ENCODE results near the gene ALKBH4.
"Not testable (repeated sequence)": the region's sequence is repeated elsewhere in the genome, so short reads cannot be mapped to it uniquely, and the experiment has no call there.

ALKBH4 gene

DNA sequence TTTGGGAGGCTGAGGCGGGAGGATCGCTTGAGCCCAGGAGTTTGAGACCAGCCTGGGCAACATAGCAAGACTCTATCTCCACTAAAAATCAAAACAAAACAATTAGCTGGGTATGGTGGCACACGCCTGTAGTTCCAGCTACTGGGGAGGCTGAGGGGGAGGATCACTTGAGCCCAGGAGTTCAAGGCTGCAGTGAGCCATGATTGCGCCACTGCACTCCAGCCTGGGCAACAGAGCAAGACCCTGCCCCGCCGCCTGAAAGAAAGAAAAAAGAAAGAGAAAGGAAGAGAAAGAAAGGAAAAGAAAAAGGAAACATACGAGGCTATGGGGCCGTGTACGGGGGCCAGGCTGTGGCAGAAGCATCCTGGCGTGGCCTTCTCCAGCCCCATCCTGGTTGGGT, 9.7 kb downstream of the ALKBH4 start:
- not testable (repeated sequence) for DNase-seq

DNA sequence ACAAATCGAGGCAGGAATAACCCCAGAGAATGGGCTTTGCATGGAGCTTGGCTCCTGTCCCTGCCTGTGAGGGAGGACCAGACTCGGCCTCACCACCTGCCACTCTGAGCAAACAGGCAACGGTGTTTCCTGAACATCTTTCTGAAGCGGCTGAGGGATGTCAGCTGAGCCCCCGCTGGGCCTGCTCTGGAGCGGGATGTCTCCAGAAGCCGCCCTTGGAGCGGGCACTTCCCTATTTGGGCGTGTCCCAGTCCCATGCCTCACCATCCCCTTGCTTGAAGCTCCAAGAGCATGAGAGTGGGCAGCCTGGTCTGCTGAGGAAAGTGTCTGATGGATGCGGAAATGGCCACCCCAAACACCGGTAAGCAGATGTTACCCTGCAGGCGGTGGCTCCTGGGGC, 10.2 kb downstream of the ALKBH4 start:
- DNase-seq, result no peak

DNA sequence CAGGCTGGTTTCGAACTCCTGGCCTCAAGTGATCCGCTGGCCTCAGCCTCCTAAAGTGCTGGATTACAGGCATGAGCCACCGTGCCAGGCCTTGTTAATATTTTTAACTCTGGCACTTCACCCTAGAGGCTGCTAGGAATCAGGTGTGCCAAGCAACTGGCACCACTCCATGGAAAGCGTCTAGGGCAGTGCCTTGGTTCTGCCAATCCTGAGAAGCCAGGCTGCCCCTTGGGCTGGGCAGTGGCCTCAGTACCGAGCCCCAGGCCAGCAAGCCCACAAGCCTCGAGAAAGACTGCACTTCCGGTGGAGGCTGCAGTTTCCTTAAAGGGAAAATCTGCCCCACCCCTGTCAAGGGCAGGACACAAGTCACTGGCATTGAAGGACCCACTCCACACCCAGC, 11.3 kb downstream of the ALKBH4 start:
- no peak for DNase-seq

DNA sequence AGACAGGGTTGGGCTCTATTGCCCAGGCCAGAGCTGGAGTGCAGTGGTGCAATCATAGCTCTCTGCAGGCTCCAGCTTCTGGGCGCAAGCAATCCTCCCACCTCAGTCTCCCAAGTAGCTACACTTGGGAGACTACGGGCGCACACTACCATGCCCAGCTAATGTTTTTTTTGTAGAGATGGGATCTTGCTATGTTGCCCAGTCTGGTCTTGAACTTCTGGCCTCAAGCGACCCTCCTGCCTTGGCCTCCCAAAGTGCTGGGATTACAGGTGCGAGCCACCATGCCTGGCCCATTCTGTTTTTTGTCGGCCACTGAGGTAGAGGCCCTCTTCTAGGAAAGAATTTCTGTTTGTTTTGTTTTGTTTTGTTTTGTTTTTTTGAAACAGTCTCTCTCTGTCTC, 12.2 kb downstream of the ALKBH4 start:
- DNase-seq, result no peak

DNA sequence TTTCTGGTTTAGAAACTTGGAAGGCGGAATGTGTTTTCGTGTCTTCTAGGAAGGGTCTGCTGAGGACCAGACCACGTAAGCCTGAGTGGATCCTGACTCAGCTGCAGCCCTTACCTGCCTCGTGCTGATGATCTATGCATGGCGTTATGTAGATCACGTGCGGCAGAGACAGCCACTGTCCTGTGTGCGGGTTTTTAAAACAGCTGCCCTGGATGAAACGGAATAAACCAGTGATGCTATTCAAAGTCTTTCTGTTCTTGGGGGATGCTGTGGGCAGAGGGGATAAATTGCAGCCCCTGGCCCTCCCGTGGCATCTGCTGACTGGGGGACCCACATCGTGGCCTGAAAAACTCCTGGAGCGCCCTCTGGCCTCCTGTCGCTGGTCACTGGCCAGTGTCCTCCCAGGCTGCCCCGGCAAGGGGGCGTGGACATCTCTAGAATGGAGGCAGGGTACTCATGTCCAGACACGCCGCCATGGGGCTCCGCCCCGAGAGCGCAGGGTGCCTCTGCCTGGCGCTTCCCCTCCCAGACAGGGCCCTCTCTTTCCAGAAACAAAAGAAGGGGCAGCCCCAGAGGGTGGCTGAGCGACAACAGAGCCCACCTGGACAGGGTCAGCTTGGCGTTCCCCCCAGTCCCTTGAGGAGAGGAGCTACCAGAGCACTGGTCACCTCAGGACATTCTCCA, 13.2 kb downstream of the ALKBH4 start:
- DNase-seq, result no peak

DNA sequence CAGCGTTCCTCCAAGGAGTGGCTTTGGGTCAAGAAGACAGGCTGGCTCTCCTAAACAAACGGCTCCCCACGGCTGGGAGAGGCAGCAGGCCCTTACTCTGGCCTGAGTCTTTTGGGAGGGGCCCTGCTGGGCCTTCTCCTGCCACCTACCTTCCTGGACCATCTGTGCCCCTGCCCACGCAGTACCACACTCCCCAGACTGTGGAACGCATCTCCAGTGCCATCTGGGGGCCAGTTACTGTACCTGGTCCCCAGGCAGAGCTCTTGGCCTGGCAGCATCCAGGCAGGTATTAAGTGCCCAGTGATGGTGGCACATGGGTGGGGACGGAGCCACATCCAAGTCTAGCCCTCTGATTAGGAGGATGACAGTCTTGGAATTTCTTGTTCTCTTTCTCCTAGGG, 14.4 kb downstream of the ALKBH4 start:
- no peak for DNase-seq

DNA sequence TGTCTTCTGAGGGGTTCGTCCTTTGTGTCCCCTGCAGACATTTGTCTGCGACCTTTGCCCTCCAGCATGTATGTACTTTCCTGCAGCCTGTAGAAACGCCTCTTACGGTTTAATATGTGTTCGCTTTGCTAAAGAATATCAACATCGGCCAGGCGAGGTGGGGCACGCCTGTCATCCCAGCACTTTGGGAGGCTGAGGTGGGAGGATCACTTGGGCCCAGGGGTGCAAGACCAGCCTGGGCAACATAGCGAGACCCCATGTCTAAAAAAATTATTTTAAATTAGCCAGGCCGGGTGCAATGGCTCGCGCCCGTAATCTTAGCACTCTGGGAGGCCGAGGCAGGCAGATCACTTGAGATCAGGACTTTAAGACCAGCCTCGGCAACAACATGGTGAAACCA, 15.5 kb downstream of the ALKBH4 start:
- no peak for DNase-seq

DNA sequence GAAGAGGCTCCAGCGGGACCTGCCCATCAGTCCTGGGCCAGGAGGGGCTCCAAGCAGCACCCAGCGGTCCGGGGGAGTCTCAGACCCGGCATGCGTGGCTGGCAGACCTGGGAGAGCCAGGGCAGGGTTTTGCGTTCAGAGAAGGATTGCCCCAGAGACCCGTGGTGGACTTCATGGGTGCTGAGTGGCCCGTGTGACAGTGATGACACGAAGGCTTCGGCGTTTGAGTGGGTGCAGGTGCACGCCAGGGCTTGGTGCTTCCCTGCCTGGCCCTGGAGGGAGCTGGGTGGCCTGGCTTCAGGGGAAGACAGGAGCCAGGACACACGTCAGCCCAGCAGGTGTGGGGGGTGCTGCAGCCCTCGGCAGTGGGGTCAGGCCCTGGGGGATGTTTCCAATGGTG, 17.4 kb downstream of the ALKBH4 start:
- no peak for DNase-seq

DNA sequence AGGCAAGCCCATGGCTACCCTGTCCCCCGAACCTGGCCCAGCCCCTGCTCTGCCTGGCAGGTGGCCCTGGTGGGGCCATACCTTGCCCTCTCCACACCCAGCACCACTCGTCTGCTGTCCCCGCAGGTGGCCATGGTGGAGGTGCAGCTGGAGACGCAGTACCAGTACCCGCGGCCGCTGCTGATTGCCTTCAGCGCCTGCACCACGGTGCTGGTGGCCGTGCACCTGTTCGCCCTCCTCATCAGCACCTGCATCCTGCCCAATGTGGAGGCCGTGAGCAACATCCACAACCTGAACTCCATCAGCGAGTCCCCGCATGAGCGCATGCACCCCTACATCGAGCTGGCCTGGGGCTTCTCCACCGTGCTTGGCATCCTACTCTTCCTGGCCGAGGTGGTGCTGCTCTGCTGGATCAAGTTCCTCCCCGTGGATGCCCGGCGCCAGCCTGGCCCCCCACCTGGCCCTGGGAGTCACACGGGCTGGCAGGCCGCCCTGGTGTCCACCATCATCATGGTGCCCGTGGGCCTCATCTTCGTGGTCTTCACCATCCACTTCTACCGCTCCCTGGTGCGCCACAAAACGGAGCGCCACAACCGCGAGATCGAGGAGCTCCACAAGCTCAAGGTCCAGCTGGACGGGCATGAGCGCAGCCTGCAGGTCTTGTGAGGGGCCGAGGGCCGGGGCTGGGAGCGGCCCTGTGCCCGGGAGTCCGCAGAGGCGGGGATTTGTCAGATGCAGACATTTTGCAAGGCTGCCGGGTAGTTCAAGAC, 18.1 kb downstream of the ALKBH4 start:
- no peak for DNase-seq

DNA sequence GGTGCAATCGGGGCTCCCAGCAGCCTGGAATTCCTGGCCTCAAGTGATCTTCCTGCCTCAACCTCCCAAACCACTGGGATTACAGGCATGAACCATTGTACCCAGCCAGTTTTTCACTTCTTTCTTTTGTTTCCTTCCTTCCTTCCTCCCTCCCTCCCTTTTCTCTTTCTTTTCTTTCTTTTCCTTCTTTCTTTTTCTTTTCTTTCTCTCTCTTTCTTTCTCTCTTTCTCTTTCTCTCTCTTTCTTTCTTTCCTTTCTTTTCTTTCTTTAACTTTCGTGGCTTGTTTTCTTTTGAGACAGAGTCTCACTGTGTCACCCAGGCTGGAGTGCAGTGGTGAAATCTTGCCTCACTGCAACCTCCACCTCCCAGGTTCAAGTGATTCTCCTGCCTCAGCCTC, 19.0 kb downstream of the ALKBH4 start:
- DNase-seq, result no peak

DNA sequence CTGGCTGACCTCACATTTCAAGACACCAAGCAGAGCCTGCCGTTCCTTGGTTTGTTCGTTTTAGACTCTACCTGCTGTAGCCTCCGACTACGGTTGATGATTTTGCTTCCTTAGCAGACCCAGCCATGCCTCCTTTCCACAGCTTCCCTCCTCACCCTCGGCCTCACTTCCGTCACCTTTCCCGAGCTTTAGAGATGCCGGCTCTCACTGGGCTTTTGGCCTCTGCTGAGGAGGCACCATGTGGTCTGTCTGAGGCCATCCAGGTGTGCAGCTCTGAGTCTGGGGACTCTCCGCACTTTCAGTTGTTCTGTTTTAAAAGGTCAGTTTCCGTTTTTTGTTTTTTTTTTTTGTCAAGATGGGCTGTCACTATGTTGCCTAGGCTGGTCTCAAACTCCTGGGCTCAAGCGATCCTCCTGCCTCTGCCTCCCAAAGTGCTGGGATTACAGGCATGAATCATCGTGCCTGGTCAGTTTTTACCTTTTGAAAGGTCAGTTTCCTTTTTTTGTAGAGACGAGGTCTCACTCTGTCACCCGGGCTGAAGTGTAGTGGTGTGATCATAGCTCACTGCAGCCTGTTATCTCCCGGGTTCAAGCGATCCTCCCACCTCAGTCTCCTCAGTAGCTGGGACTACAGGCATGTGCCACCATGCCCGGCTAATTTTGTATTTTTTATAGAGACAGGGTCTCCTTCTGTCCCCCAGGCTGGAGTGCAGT, 19.5 kb downstream of the ALKBH4 start:
- no peak for DNase-seq

DNA sequence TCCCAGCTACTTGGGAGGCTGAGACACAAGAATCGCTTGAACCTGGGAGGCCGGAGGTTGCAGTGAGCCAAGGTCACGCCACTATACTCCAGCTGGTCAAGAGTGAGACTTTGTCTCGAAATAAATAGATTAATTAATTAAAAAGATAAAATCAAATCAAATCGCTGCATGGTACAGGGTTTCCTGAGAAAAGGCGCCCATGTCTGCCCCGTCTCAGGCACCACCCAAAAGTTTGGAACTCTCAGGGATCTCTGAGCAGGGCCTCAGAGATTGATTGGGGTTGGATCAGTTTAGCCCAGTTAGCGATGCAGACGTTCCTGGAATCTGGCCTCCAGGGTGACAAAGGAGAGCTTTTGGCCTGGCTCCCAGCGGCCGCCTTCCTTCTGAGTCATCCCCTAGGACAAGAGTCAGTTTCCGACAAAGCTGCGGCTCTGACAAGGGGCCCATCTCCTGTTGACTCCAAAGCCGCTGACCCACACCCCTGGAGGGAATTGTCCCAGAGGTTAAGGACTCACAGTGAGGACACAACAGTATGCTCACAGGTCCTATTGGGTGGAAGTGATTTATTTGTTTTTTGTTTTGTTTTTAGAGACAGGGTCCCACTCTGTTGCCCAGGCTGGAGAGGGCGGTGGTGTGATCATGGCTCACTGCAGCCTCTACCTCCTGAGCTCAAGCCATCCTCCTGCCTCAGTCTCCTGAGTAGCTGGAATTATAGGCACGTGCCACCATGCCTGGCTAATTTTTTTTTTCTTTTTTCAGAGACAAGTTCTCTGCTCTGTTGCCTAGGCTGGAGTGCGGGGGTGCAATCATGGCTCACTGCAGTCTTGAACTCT, 24.5 kb downstream of the ALKBH4 start:
- no peak for DNase-seq

DNA sequence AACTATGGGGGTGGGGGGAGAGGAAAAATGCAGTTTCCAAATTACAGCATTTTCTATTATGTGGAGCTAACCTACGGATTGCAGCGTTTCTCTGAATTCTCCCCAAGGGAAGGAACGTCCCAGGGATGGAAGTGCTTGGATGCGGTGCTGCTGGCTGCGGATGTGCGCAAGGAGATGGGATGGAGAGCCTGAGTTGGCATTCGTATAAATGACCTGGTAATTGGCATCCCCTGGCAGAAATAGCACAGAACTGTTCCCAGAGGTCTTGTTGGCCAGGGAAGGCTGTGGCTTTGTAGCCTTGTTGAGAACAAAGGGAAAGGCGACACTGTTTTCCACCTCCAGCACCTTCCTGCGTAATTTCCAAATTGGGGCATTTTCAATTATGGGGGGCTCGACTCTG, 28.5 kb downstream of the ALKBH4 start:
- DNase-seq, result no peak

DNA sequence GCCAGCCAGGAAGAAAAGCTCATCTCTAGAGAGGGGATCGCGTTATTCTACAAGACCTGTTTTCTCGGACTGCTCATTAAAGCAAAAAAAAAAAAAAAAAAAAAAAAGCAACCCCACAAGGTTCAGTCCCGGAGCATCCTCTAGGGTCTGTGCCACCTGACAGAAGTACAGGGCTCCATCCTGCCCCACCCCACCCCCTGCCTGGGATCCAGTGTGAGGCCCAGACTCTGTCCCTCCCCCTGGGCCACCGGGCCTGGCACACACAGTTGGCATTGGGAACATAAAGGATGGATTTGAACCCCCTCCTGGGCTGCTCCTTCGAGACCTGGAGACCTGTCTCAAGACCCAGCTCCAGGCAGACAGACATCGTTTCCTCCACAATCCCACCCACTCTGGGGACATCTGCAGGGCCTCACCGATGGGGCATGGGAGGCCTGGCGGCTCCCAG, 30.6 kb downstream of the ALKBH4 start:
- DNase-seq, result no peak

DNA sequence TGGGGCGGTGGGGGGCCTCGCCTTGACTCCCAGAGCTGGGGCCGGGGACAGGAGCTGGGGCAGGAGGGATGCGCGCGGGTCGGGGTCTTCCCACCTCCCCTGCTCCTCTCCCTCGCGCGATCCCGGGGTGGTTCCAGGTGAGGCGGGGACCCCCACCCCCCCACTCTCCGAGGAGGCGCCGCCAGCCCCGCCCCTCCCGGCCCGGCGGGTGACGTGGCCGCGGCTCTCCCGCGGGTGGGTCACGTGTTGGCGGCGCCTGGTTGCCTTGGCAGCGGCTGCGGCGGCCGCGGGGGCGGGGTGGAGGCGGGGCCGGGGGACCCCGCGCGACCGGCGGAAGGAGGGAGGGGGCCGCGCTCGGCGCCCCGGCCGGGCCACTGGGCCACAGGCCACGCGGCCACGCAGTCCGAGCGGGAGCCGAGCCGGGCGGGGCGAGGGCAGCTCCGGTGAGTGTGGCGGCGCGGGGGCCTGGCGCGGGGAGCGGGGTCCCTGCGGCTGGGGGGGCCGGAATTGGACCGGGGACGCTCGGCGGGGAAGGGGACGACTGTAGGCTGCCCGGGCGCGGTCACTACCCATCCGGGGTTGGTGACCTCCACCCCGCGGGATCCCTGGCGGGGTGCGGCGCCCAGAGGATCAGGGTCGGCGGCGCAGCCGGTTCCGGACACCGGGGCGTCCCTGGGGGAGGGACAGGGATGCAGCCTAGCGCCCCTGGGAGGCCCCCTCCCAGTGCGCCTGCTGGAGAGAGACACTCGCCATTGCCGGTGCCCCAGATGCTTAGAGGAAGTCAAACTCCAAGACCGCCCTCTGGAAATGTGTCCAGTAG, 31.2 kb downstream of the ALKBH4 start, which contains the start of gene ORAI2:
TSS of gene ORAI2 (plus strand) at position 357 of the 820 bp plus-strand sequence. CDS start 5,382 bp downstream, outside the sequence.
- no peak for DNase-seq

DNA sequence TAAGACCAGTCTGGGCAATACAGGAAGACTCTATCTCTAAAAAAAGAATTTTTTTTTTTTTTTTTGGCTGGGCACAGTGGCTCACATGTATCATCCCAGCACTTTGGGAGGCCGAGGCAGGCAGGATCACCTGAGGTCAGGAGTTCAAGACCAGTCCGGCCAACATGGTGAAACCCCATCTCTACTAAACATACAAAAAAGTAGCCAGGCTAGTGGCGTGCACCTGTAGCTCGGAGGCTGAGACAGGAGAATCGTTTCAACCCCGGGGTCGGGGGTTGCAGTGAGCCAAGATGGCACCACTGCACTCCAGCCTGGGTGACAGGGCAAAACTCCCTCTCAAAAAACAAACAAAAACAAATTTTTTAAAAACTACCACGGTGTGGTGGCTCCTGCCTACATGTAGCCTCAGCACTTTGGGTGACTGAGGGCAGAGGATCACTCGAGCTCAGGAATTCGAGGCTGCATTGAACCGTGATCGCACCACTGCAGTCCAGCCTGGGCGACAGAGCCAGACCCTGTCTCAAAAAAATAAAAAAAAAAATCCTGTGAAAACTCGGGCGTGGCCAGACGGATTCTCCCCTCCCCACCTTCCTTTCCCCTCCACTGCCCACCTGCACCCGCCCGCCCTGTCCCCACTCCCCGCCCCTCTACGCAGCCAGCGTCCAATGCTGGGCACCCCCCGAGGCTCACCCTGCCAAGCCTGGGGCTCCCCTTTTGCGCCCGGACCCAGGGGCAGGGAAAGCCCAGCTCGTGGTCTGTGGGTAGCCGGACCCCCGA, 32.0 kb downstream of the ALKBH4 start:
- DNase-seq, result no peak

DNA sequence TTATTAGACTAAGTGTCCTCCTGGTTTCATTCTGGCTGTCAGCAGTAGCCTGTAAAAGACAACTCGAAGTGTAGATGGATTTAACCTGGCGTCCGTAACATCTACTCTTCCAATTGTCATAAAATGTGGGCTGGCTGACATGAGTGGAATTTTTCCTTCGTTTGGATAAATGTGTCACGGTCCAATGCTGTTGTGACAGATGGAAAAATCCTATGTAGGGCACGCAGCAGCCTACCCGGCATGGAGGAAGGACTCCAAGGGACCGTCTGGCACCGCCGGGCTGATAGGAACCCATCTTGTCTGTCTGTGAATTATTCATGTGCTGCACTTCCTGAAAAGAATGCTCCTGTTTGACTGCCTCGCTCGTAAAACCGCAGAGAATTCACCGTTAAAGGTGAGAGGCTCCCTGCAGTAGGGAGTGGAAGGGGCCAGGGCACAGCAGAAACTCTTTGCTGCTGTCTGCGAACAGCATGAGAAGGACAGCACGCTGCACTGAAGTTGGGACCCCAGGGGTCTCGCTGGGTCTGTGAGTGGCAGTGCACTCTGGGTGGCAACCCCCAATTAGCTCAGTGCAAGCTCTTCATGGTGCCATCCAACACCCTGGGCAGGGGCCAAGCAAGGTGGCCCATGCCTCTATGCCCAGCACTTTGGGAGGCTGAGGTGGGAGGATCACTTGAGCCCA, 32.9 kb downstream of the ALKBH4 start:
- DNase-seq, result no peak

DNA sequence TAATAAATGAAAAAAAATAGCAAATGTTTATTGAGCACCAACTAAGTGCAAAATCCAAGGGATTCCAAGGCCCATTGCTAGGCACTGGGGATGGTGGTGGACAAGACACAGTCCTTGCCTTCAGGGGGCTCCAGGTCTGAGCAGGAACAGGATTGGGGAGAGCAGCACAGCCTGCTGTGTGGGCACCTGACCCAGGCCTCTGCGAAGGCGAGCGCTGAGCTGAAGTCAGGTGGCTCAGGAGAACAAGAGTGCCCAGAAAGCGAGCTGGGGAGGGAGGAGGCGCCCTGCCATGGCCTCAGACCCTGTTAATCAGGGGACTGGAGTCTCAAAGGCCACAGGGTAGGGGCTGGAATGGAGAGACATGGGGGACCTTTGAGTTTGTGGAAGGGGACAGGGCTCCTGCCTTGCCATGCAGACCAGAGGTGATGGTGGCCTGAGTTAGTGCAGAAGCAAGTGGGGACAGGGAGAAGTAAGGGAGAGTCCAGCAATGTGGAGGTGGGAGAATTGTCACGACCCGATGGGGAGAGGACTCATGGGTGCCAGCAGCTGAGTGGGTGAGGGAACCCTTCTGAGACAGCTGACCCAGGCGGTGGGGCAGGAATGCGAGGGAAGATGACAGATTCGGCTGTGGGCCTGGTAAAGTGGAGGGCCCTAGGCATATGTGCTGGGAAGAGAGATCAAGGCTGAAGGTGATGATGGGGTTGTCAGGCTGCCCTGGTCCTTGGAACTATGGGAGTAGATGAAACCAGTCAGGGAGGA, 35.3 kb downstream of the ALKBH4 start:
- no peak for DNase-seq

DNA sequence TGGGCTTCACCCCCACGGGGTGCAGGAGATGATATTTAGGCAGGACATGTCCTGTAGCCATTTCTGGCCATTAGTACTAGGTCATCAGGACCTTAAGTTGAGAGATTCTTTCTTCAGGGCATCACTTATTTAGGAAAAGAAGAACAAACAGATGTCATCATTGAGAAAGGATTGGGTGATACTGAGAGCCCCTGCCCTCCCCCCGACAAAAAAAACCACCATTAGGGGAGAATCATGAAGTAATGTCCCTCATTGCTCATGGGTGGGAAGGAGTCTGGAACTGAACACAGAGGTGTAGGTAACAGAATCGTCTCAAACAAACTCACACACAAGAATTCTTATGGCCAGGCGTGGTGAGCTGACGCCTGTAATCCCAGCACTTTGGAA, 37.7 kb downstream of the ALKBH4 start:
- DNase-seq, result no peak
